ENCODE results near the gene AGRN.

The AGRN gene

DNA sequence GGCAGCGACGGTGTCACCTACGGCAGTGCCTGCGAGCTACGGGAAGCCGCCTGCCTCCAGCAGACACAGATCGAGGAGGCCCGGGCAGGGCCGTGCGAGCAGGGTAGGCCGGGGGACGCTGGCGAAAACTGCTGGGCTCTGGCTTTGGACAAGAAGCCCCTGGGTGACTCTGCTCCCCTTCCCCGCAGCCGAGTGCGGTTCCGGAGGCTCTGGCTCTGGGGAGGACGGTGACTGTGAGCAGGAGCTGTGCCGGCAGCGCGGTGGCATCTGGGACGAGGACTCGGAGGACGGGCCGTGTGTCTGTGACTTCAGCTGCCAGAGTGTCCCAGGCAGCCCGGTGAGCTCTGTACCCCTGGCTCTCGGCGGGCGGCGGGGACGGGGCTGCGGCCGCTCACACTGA lies 24.0 kb downstream of the AGRN start:
- H3K4me1 Mint-ChIP-seq, result peaks cover 6% of the 10 kb centered on the region
- peaks cover 14% of the 10 kb centered on the region for H3K36me3 Mint-ChIP-seq (ENCODE audit: low read depth)
- H3K27ac Mint-ChIP-seq, result no peak overlapping the region
- TF ChIP-seq CTCF (IDR thresholded peaks at IDR 0.05; ENCODE audit: unreplicated experiment in 3 of 3), result no peak
- peaks cover 11% of the 10 kb centered on the region for H3K27me3 Mint-ChIP-seq (ENCODE audit: low read depth)
- no peak overlapping the region for H3K4me3 Mint-ChIP-seq
- no peaks in the 10 kb centered on the region for H3K9me3 Mint-ChIP-seq

GRCh38 chr1:1044455-1045078 lies 24.6 kb downstream of the AGRN start:
- Mint-ChIP-seq H3K4me1 (peaks cover 3% of the 10 kb centered on the region), H3K4me3 (no peak overlapping the region), H3K9me3 (no peaks in the 10 kb centered on the region), H3K27me3 (ENCODE audit: low read depth) (peaks cover 4% of the 10 kb centered on the region), H3K27ac (no peak overlapping the region), H3K36me3 (ENCODE audit: low read depth) (peaks cover 14% of the 10 kb centered on the region)
- TF ChIP-seq CTCF (IDR thresholded peaks at IDR 0.05; ENCODE audit: unreplicated experiment in 3 of 3), result no peak

DNA sequence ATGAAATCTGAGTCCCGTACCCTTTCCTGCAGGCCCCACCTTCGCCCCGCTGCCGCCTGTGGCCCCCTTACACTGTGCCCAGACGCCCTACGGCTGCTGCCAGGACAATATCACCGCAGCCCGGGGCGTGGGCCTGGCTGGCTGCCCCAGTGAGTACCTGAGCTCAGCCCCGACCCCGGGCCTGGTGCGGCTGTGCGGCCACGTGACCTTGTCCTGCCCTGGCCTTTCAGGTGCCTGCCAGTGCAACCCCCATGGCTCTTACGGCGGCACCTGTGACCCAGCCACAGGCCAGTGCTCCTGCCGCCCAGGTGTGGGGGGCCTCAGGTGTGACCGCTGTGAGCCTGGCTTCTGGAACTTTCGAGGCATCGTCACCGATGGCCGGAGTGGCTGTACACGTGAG lies 25.2 kb downstream of the AGRN start:
- Mint-ChIP-seq H3K27me3 (ENCODE audit: low read depth) (no peaks in the 10 kb centered on the region), H3K27ac (no peak overlapping the region), H3K36me3 (ENCODE audit: low read depth) (peaks cover 14% of the 10 kb centered on the region), H3K9me3 (no peaks in the 10 kb centered on the region), H3K4me1 (no peaks in the 10 kb centered on the region), H3K4me3 (no peak overlapping the region)
- TF ChIP-seq CTCF (IDR thresholded peaks at IDR 0.05; ENCODE audit: unreplicated experiment in 3 of 3), result no peak

- H3K4me3 Mint-ChIP-seq, result no peak overlapping the region
- no peak overlapping the region for H3K27ac Mint-ChIP-seq
- H3K4me1 Mint-ChIP-seq, result no peaks in the 10 kb centered on the region
- H3K36me3 Mint-ChIP-seq (ENCODE audit: low read depth), result peaks cover 18% of the 10 kb centered on the region
- H3K9me3 Mint-ChIP-seq, result no peaks in the 10 kb centered on the region
- TF ChIP-seq CTCF (IDR thresholded peaks at IDR 0.05; ENCODE audit: unreplicated experiment in 3 of 3), result no peak
- no peaks in the 10 kb centered on the region for H3K27me3 Mint-ChIP-seq (ENCODE audit: low read depth)
Measured at GRCh38 chr1:1046243-1046642, 26.3 kb downstream of the AGRN start.

DNA sequence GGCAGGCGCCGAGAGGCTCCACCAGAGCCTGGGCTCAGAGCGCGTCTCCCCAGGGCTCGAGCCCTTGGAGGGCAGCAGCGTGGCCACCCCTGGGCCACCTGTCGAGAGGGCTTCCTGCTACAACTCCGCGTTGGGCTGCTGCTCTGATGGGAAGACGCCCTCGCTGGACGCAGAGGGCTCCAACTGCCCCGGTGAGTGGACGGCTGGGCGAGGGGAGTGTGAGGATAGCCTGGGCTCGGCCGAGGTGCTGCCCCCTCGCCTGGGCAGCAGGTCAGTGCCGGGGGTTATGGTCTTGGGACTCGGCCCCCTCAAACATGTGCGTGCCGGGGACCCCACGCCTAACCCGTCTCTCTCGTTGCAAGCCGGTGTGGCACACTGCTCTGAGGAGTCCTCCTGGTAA lies 26.8 kb downstream of the AGRN start:
- Mint-ChIP-seq H3K36me3 (ENCODE audit: low read depth) (peaks cover 18% of the 10 kb centered on the region), H3K4me3 (no peak overlapping the region), H3K27ac (no peak overlapping the region), H3K27me3 (ENCODE audit: low read depth) (no peaks in the 10 kb centered on the region), H3K9me3 (no peaks in the 10 kb centered on the region), H3K4me1 (no peaks in the 10 kb centered on the region)
- no peak for TF ChIP-seq CTCF (IDR thresholded peaks at IDR 0.05; ENCODE audit: unreplicated experiment in 3 of 3)

DNA sequence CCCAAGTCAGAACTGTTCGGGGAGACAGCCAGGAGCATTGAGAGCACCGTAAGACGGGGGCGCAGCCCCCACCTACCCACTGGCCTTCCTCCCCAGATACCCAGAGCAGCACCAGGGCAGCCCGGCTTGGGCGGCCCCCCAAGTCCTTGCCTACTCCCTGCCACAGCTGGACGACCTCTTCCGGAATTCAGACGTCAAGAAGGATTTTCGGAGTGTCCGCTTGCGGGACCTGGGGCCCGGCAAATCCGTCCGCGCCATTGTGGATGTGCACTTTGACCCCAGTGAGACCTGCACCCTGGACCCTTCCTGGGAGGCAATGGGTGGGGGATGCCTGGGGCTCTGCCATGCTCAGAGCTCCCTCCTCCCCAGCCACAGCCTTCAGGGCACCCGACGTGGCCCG lies 27.5 kb downstream of the AGRN start:
- no peaks in the 10 kb centered on the region for H3K9me3 Mint-ChIP-seq
- no peak for TF ChIP-seq CTCF (IDR thresholded peaks at IDR 0.05; ENCODE audit: unreplicated experiment in 3 of 3)
- no peaks in the 10 kb centered on the region for H3K4me1 Mint-ChIP-seq
- no peaks in the 10 kb centered on the region for H3K27me3 Mint-ChIP-seq (ENCODE audit: low read depth)
- no peak overlapping the region for H3K27ac Mint-ChIP-seq
- H3K4me3 Mint-ChIP-seq, result no peak overlapping the region
- peaks cover 22% of the 10 kb centered on the region for H3K36me3 Mint-ChIP-seq (ENCODE audit: low read depth)

Data from nephron (organoid).